OCI-LY3 (cell line): Measurements from ENCODE around the gene CSE1L.

Experiments
- H2AFZ ChIP-seq: fragments of 200-600, 300-600 bp; shearing (Covaris generic); 2 replicates; pipeline ENCODE4 v1.6.0; 2014; ENCODE audit warnings: antibody characterized with exemption, low read depth, low read length
- H3K27ac ChIP-seq: fragments of 200-600, 300-600 bp; sonication (generic); 2 replicates; pipeline ENCODE4 v1.5.1; 2014; ENCODE audit warnings: mild to moderate bottlenecking, low read length, moderate library complexity, mixed read lengths
- H3K27me3 ChIP-seq: fragments of 200-600, 300-600 bp; sonication (generic); 2 replicates; pipeline ENCODE4 v1.6.1; 2014; ENCODE audit warnings: low read depth, low read length, mixed read lengths
- H3K36me3 ChIP-seq: fragments of 200-600, 300-600 bp; sonication (generic); replicated peaks from 2 replicates; pipeline ENCODE3; 2014; ENCODE audit warnings: low read depth, low read length, mixed read lengths
- H3K4me1 ChIP-seq: fragments of 300-600, 200-600 bp; sonication (generic); 2 replicates; pipeline ENCODE4 v1.6.1; 2014; ENCODE audit warnings: low read length, mixed read lengths
- H3K4me2 ChIP-seq: fragments of 200-600, 300-600 bp; sonication (generic); 2 replicates; pipeline ENCODE4 v1.6.1; 2014; ENCODE audit warnings: low read length, mixed read lengths
- H3K4me3 ChIP-seq: fragments of 300-600, 200-600 bp; sonication (generic); 2 replicates; pipeline ENCODE4 v1.5.1; 2014; ENCODE audit warnings: antibody characterized with exemption, mild to moderate bottlenecking, low read length, moderate library complexity
- H3K79me2 ChIP-seq: fragments of 300-600, 200-600 bp; shearing (Covaris generic); 2 replicates; pipeline ENCODE4 v1.6.1; 2014; ENCODE audit warnings: mild to moderate bottlenecking, low read length, mixed read lengths
- H3K9ac ChIP-seq: fragments of 300-600, 200-600 bp; shearing (Covaris generic); 2 replicates; pipeline ENCODE4 v1.6.0; 2014; ENCODE audit warnings: mild to moderate bottlenecking, low read length, moderate library complexity
- H3K9me3 ChIP-seq: fragments of 200-600, 300-600 bp; shearing (Covaris generic); 2 replicates; pipeline ENCODE4 v1.6.1; 2014; ENCODE audit warnings: low read length, mixed read lengths; ENCODE audit not compliant: insufficient read depth
- H4K20me1 ChIP-seq: fragments of 200-600, 300-600 bp; sonication (generic); 2 replicates; pipeline ENCODE4 v1.6.1; 2016; ENCODE audit warnings: low read length, mixed read lengths; ENCODE audit not compliant: insufficient read depth
- EZH2phosphoT487 ChIP-seq: fragments of 200-600 bp; shearing (Covaris generic); IDR thresholded peaks from 2 replicates; pipeline ENCODE4 v1.6.1; 2018; ENCODE audit warnings: antibody characterized with exemption, mixed run types, low read depth
- TF ChIP-seq, protein P1 (sequence below): fragments of 200-600, 300-600 bp; sonication (generic); IDR thresholded peaks from 2 replicates; pipeline ENCODE4 v1.5.1; 2014; ENCODE audit warnings: antibody characterized with exemption, low read length, low read depth

CSE1L gene

GRCh38 chr20:49119988-49120387, 73.9 kb downstream of the CSE1L start:
- no peak for TF ChIP-seq EZH2phosphoT487
- TF ChIP-seq, protein P1, sequence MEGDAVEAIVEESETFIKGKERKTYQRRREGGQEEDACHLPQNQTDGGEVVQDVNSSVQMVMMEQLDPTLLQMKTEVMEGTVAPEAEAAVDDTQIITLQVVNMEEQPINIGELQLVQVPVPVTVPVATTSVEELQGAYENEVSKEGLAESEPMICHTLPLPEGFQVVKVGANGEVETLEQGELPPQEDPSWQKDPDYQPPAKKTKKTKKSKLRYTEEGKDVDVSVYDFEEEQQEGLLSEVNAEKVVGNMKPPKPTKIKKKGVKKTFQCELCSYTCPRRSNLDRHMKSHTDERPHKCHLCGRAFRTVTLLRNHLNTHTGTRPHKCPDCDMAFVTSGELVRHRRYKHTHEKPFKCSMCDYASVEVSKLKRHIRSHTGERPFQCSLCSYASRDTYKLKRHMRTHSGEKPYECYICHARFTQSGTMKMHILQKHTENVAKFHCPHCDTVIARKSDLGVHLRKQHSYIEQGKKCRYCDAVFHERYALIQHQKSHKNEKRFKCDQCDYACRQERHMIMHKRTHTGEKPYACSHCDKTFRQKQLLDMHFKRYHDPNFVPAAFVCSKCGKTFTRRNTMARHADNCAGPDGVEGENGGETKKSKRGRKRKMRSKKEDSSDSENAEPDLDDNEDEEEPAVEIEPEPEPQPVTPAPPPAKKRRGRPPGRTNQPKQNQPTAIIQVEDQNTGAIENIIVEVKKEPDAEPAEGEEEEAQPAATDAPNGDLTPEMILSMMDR, result no peak
- no peak overlapping the region for H2AFZ ChIP-seq
- no peaks in the 10 kb centered on the region for H3K27me3 ChIP-seq
- no peak overlapping the region for H3K27ac ChIP-seq
- no peak overlapping the region for H3K4me3 ChIP-seq
- H3K36me3 ChIP-seq, result peaks cover 74% of the 10 kb centered on the region
- H3K79me2 ChIP-seq, result no peaks in the 10 kb centered on the region; the same call in 1 of the 2 replicates
- H3K9me3 ChIP-seq, result no peaks in the 10 kb centered on the region
- H3K4me1 ChIP-seq, result no peaks in the 10 kb centered on the region
- H3K4me2 ChIP-seq, result no peak overlapping the region
- 0 out of 2 replicates have a peak, but pooled peaks cover 3% of the 10 kb centered on the region for H4K20me1 ChIP-seq
- no peak overlapping the region for H3K9ac ChIP-seq

- 0 out of 2 replicates have a peak, but pooled peaks cover 3% of the 10 kb centered on the region for H4K20me1 ChIP-seq
- TF ChIP-seq, protein P1, result no peak
- TF ChIP-seq EZH2phosphoT487, result no peak
- H3K4me1 ChIP-seq, result no peaks in the 10 kb centered on the region
- no peaks in the 10 kb centered on the region; the same call in none of the 2 replicates for H3K79me2 ChIP-seq
- no peaks in the 10 kb centered on the region for H3K9me3 ChIP-seq
- H3K27me3 ChIP-seq, result no peaks in the 10 kb centered on the region
- H3K4me3 ChIP-seq, result no peak overlapping the region
- H3K36me3 ChIP-seq, result peaks cover 58% of the 10 kb centered on the region
- H2AFZ ChIP-seq, result no peak overlapping the region
- no peak overlapping the region for H3K27ac ChIP-seq
- H3K4me2 ChIP-seq, result no peak overlapping the region
- H3K9ac ChIP-seq, result no peak overlapping the region
Measured at GRCh38 chr20:49122920-49123319, 76.8 kb downstream of the CSE1L start.

- H3K4me3 ChIP-seq, result no peak overlapping the region
- no peak overlapping the region for H3K4me2 ChIP-seq
- peaks cover 52% of the 10 kb centered on the region for H3K36me3 ChIP-seq
- no peak overlapping the region for H2AFZ ChIP-seq
- H3K4me1 ChIP-seq, result no peaks in the 10 kb centered on the region
- H3K79me2 ChIP-seq, result no peaks in the 10 kb centered on the region; the same call in none of the 2 replicates
- H3K9ac ChIP-seq, result no peak overlapping the region
- TF ChIP-seq, protein P1, result no peak
- TF ChIP-seq EZH2phosphoT487, result no peak
- H4K20me1 ChIP-seq, result 0 out of 2 replicates have a peak, but pooled peaks cover 3% of the 10 kb centered on the region
- no peaks in the 10 kb centered on the region for H3K9me3 ChIP-seq
- no peak overlapping the region for H3K27ac ChIP-seq
- no peaks in the 10 kb centered on the region for H3K27me3 ChIP-seq
Measured at GRCh38 chr20:49123982-49124381, 77.9 kb downstream of the CSE1L start.

DNA sequence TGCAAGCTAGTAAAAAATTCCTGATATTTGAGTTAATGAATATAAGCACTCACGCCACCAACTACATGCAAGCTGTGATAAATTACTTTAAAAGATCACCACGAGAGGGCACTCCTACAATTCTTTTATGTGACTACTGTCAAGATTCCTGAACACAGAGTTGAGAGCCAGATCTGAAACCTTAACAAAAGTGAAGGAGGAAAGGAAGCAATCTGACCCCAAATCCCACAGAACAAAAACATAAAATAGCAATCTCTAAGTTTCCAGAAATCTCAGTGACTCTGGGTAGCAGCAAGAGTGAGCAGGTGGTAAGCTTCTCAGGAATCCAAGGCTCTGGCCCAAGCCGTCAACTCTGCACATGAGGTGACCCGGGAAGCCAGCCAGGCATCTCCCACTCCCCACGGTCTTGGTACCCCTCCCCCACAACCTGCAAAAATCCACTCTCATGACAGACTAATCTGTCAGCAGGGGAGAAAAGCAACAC, 86.9 kb downstream of the CSE1L start:
- TF ChIP-seq EZH2phosphoT487, result no peak
- TF ChIP-seq, protein P1, result peak; percentile 93
- H3K9ac ChIP-seq, result no peak overlapping the region
- no peaks in the 10 kb centered on the region for H3K27me3 ChIP-seq
- H2AFZ ChIP-seq, result no peak overlapping the region
- peaks cover 10% of the 10 kb centered on the region for H3K79me2 ChIP-seq
- peaks cover 23% of the 10 kb centered on the region for H3K36me3 ChIP-seq
- 0 out of 2 replicates have a peak, but pooled peaks cover 2% of the 10 kb centered on the region for H4K20me1 ChIP-seq
- H3K27ac ChIP-seq, result no peak overlapping the region
- H3K4me2 ChIP-seq, result no peak overlapping the region
- no peak overlapping the region for H3K4me3 ChIP-seq
- H3K9me3 ChIP-seq, result no peaks in the 10 kb centered on the region
- H3K4me1 ChIP-seq, result no peaks in the 10 kb centered on the region
